Cardiac muscle cell (in vitro differentiated cells and primary cell): ENCODE results near the gene ENOX1. TPM values are rescaled to one million over a fixed set of nuclear protein-coding genes. Genes with fewer than 3 reads are reported as not detected.

Experiments used
- DNase-seq, 2 donors: peaks; one replicate each; pipeline versions ENCODE4 v3.0.0 to v3.0.0-alpha.2; 2010 to 2017; ENCODE audit warnings: low read depth in 1 of 2, low spot score in 1 of 2
- H3K27ac ChIP-seq: fragments of 200-600 bp; sonication (generic); 2 replicates; pipeline ENCODE4 v1.5.1; 2016
- H3K27me3 ChIP-seq: fragments of 200-600 bp; sonication (generic); 2 replicates; pipeline ENCODE4 v1.6.0; 2016; ENCODE audit warnings: control low read depth
- H3K36me3 ChIP-seq: fragments of 200-600 bp; sonication (generic); 2 replicates; pipeline ENCODE4 v1.5.1; 2016; ENCODE audit warnings: control low read depth
- H3K4me1 ChIP-seq: fragments of 200-600 bp; sonication (generic); 2 replicates; pipeline ENCODE4 v1.8.1; 2017; ENCODE audit warnings: low read depth, mild to moderate bottlenecking, mixed run types
- H3K4me3 ChIP-seq: fragments of 200-600 bp; sonication (generic); 2 replicates; pipeline ENCODE4 v1.5.1; 2016; ENCODE audit warnings: mild to moderate bottlenecking
- H3K9me3 ChIP-seq: fragments of 200-600 bp; sonication (generic); 2 replicates; pipeline ENCODE4 v1.5.1; 2017; ENCODE audit warnings: low read depth, mild to moderate bottlenecking, control low read depth
- CTCF ChIP-seq: IDR thresholded peaks from 2 replicates; pipeline ENCODE4 v1.5.1; 2012; ENCODE audit warnings: low read depth, mild to moderate bottlenecking, low read length
- polyA plus RNA-seq: library from polyadenylated mRNA; unstranded; fragments of >200 nt; fragmentation: Nextera tagmentation; extraction: Ambion mirVana; gene quantifications from 2 replicates; pipeline ENCODE4 v1.2.1, GENCODE V29; 2016
- total RNA-seq: library from RNA; depleted of rRNA; stranded (reverse); fragments of >200 nt; gene quantifications from 2 replicates; pipeline ENCODE4 v1.2.3, GENCODE V29; 2016

ENOX1 gene
- total and polyA plus RNA-seq, 2 experiments from 2014 or later = 2.0 to 5.1 TPM

GRCh38 chr13:43279696-43280095, 507.1 kb downstream of the ENOX1 start:
- Histone ChIP-seq H3K4me3 (no peak overlapping the region), H3K4me1 (peaks cover 18% of the 10 kb centered on the region), H3K27me3 (no peaks in the 10 kb centered on the region), H3K9me3 (no peaks in the 10 kb centered on the region), H3K36me3 (no peaks in the 10 kb centered on the region), H3K27ac (no peak overlapping the region)
- TF ChIP-seq CTCF = no peak
- no peak for DNase-seq

DNA sequence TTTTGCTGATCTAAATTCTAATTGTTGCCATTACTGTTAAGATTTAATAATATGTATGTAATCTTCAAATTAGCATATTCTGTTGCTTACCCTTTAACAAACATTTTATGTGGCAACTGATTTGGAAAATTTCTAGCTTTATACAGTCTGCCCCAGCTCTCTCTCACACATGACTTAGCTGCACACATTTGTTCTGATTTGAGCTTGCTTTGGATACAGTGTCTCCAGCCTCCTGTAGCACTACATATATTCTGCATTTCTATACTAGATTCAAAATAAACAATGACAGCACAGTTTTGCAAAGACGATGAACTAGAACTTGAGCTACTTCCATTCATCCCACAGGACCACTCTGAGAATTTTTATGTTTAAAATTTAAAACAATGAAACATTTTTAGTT, 508.6 kb downstream of the ENOX1 start:
- H3K4me1 ChIP-seq = peaks cover 9% of the 10 kb centered on the region
- H3K27me3 ChIP-seq = no peaks in the 10 kb centered on the region
- DNase-seq = no peak
- no peak overlapping the region for H3K27ac ChIP-seq
- H3K4me3 ChIP-seq = no peak overlapping the region
- no peak for TF ChIP-seq CTCF
- H3K9me3 ChIP-seq = no peaks in the 10 kb centered on the region
- no peaks in the 10 kb centered on the region for H3K36me3 ChIP-seq

- H3K36me3 ChIP-seq = no peaks in the 10 kb centered on the region
- TF ChIP-seq CTCF = no peak
- H3K4me1 ChIP-seq = peaks cover 9% of the 10 kb centered on the region
- peak overlapping the region; percentile 7 for H3K27ac ChIP-seq
- no peak for DNase-seq
- no peaks in the 10 kb centered on the region for H3K9me3 ChIP-seq
- H3K27me3 ChIP-seq = no peaks in the 10 kb centered on the region
- no peak overlapping the region for H3K4me3 ChIP-seq
Measured at GRCh38 chr13:43277142-43277541, 509.6 kb downstream of the ENOX1 start.

DNA sequence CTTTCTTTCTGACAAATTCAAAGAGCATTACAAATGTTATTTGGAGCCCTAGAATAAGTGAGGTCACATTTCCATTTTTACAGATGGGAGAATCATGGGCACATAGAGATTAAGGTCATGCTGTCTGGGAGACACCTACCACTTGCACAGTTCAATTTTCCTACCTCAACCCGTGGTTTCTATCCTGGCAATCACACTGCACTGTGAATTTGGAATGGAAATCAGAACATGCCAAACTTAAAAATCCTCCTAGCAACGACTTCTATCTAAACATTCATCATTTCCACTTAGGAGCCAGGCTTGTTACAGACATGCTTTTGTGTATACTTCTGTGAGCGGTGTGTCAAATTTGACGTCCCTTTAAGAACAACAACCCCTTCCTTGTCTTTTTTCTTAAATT, 511.9 kb downstream of the ENOX1 start:
- Histone ChIP-seq H3K27ac (no peak overlapping the region), H3K4me1 (peaks cover 24% of the 10 kb centered on the region), H3K27me3 (no peaks in the 10 kb centered on the region), H3K36me3 (no peaks in the 10 kb centered on the region), H3K4me3 (no peak overlapping the region), H3K9me3 (no peaks in the 10 kb centered on the region)
- no peak for DNase-seq
- TF ChIP-seq CTCF = no peak

DNA sequence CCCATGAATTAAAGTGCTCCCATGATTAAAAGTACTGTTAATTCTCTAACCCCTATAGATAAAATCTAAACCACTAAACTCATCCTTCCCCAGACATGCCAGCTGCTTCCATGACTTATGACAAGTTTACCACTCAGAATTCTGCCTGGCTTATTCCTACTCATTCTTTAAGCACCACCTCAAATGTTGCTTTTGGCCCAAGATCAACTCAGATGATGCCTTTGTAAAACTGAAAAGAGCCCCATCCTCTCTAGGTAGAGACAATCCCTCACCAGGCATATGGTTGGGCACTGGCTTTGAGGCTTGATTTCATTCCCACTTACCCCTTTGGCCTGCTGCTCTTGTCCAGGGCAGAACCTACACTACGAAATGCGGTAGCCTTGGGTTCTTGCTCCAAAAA, 513.4 kb downstream of the ENOX1 start:
- no peak overlapping the region for H3K4me3 ChIP-seq
- no peak for TF ChIP-seq CTCF
- no peaks in the 10 kb centered on the region for H3K27me3 ChIP-seq
- DNase-seq = no peak
- H3K27ac ChIP-seq = no peak overlapping the region
- no peaks in the 10 kb centered on the region for H3K9me3 ChIP-seq
- H3K4me1 ChIP-seq = peaks cover 39% of the 10 kb centered on the region
- H3K36me3 ChIP-seq = no peaks in the 10 kb centered on the region

- Histone ChIP-seq H3K27me3 (no peaks in the 10 kb centered on the region), H3K4me3 (no peak overlapping the region), H3K4me1 (peaks cover 44% of the 10 kb centered on the region), H3K9me3 (no peaks in the 10 kb centered on the region), H3K27ac (no peak overlapping the region), H3K36me3 (no peaks in the 10 kb centered on the region)
- no peak for DNase-seq
- no peak for TF ChIP-seq CTCF
Measured at GRCh38 chr13:43272851-43273250, 513.9 kb downstream of the ENOX1 start.
